Heart left ventricle (tissue), 16 donors: ENCODE results near the gene NANP. TPM values are rescaled to one million over a fixed set of nuclear protein-coding genes. Genes with fewer than 3 reads are reported as not detected.

Source experiments
- ATAC-seq, 4 donors: fragments of 200-7000 bp; cut with Tn5 transposase; one replicate each; pipeline ENCODE4 v1.9.1; 2020 to 2022; ENCODE audit warnings: moderate library complexity in 4 of 4, mild to moderate bottlenecking in 3 of 4, moderate number of reproducible peaks in 1 of 4
- DNase-seq, 5 donors: peaks; one replicate each; pipeline ENCODE4 v3.0.0-alpha.2; 2020
- H3K27ac ChIP-seq, 12 donors: fragments of 200-600 bp; sonication (generic) in 4 of 12; one replicate each; pipeline versions ENCODE4 v1.5.0 to v1.8.0; 2016 to 2022; ENCODE audit warnings: mild to moderate bottlenecking in 2 of 12
- H3K27me3 ChIP-seq, 9 donors: fragments of 200-600 bp; sonication (generic) in 2 of 9; one replicate each; pipeline versions ENCODE4 v1.5.1 to v1.8.0; 2016 to 2022; ENCODE audit warnings: mild to moderate bottlenecking in 3 of 9
- H3K36me3 ChIP-seq, 9 donors: fragments of 200-600 bp; sonication (generic) in 2 of 9; one replicate each; pipeline versions ENCODE4 v1.5.0 to v1.8.0; 2018 to 2022; ENCODE audit warnings: mild to moderate bottlenecking in 2 of 9
- H3K4me1 ChIP-seq, 12 donors: fragments of 200-600 bp; sonication (generic) in 4 of 12; one replicate each; pipeline versions ENCODE4 v1.5.0 to v1.8.0; 2016 to 2022; ENCODE audit warnings: mild to moderate bottlenecking in 3 of 12
- H3K4me3 ChIP-seq, 12 donors: fragments of 200-600 bp; sonication (generic) in 4 of 12; one replicate each; pipeline versions ENCODE4 v1.5.0 to v1.8.0; 2017 to 2022; ENCODE audit warnings: mild to moderate bottlenecking in 9 of 12, moderate library complexity in 4 of 12
- H3K9me3 ChIP-seq, 12 donors: fragments of 200-600 bp; sonication (generic) in 4 of 12; one replicate each; pipeline versions ENCODE4 v1.5.0 to v1.8.0; 2016 to 2022; ENCODE audit warnings: mild to moderate bottlenecking in 1 of 12
- CTCF ChIP-seq, 12 donors: fragments of 200-600 bp; sonication (generic) in 4 of 12; IDR thresholded peaks; one replicate each; pipeline versions ENCODE4 v1.5.0 to v1.8.0; 2018 to 2022; ENCODE audit warnings: antibody characterized with exemption in 12 of 12, mild to moderate bottlenecking in 5 of 12
- POLR2A ChIP-seq, 2 donors: fragments of 450-650 bp; IDR thresholded peaks; one replicate each; pipeline ENCODE4 v1.6.1; 2017; ENCODE audit warnings: antibody characterized with exemption in 2 of 2, mild to moderate bottlenecking in 2 of 2, moderate library complexity in 2 of 2
- WGBS, 4 donors: extraction: QIAGEN DNeasy Blood & Tissue Kit in 2 of 4; methylation state at CpG; one replicate each; pipeline versions ENCODE4 v1.1.5 to v1.1.7; 2013 to 2018; 5-methylcytosine and 5-hydroxymethylcytosine counted together
- intact Hi-C, 10 donors: fragments of 100-400 bp; cut with DNase I; formaldehyde crosslinking; loops; one replicate each; pipeline versions ENCODE4 v1.11.1 to v1.14.2; 2022
- polyA plus RNA-seq, 2 donors: library from polyadenylated mRNA; stranded (reverse); fragments of 200-250 nt; gene quantifications; one replicate each; pipeline ENCODE4 v1.2.3, GENCODE V29; 2013
- total RNA-seq, 9 donors: library from RNA; depleted of rRNA in 2 of 9; stranded (reverse); fragments of >200 nt in 2 of 9; fragmentation: NEBNext Ultra II Directional in 3 of 9; extraction: Animal tissue kit (Norgen Biotek cat#: 25700) in 3 of 9; gene quantifications; one replicate each; pipeline versions ENCODE4 v1.1.0 to v1.2.4, GENCODE V29; 2016 to 2023
- donor health status: ischemic (EF 13 %, LVEDD 7.1; RV severe dilation, severe dysfunction).
- donor health status: healthy with polysubstance abuse.
- donor health status: DM: no; HTN: yes; CAD: no.
- donor health status: DM: no; HTN: no; CAD: no.
- donor health status: ischemic (EF 25% LVEDD 6.9; RV normal size, moderate dysfunction).
- donor health status: ischemic (EF 25% LVEDD 5.7; RV mildly dilated, moderate dysfunction).
- donor health status: healthy.
- donor health status: DM: yes; HTN: yes; CAD: no.
- donor health status: ischemic (EF 35%, LVEDD 5.7; RV mildly dilated, moderate dysfunction).
- donor health status: nonischemic (EF 11% LVEDD 7.7; RV severe dilation, severe dysfunction).
- donor health status: DM: yes; HTN: yes; CAD: no.
- donor health status: PGD.
- donor health status: ischemic (EF 29% LVEDD 5.4; RV normal size, mild dysfunction).
- donor health status: nonischemic (EF 23%, LVEDD 6.1; RV moderate dilation, normal function).

The NANP gene
- total and polyA plus RNA-seq, 11 donors = 1.8 to 5.2 (median 3.1) TPM

GRCh38 chr20:25580711-25581110 is 43.1 kb downstream of the NANP start:
- no peaks in the 10 kb centered on the region for H3K36me3 ChIP-seq
- intact Hi-C loops = no loop called here
- H3K27ac ChIP-seq = no peak overlapping the region
- no peak overlapping the region for H3K4me3 ChIP-seq
- TF ChIP-seq POLR2A (IDR thresholded peaks at IDR 0.05) (no peak), CTCF (IDR thresholded peaks at IDR 0.05) (no peak)
- no peaks in the 10 kb centered on the region for H3K9me3 ChIP-seq
- ATAC-seq (no peak), DNase-seq (no peak)
- peaks cover 0 to 14% (median 1%) of the 10 kb centered on the region in 12 donors for H3K4me1 ChIP-seq
- peaks cover 0 to 31% (median 8%) of the 10 kb centered on the region in 9 donors for H3K27me3 ChIP-seq
- 45 to 69% (median 62%) methylated on average over 4 of the region's 4 CpGs for WGBS, 4 donors

- intact Hi-C loops = no loop called here
- no peak overlapping the region for H3K4me3 ChIP-seq
- peaks cover 0 to 17% (median 3%) of the 10 kb centered on the region in 9 donors for H3K27me3 ChIP-seq
- TF ChIP-seq POLR2A (IDR thresholded peaks at IDR 0.05) (no peak), CTCF (IDR thresholded peaks at IDR 0.05) (no peak)
- H3K9me3 ChIP-seq = no peaks in the 10 kb centered on the region
- no peak for DNase-seq
- H3K4me1 ChIP-seq = peaks cover 0 to 3% (median 0%) of the 10 kb centered on the region in 12 donors
- ATAC-seq = no peak
- H3K36me3 ChIP-seq = no peaks in the 10 kb centered on the region
- H3K27ac ChIP-seq = no peak overlapping the region
- 73 to 79% (median 78%) methylated on average over 9 to 11 of the region's 11 CpGs for WGBS, 4 donors
Observed at GRCh38 chr20:25579081-25579770, 44.6 kb downstream of the NANP start.

GRCh38 chr20:25576783-25577530 is 46.9 kb downstream of the NANP start:
- peaks cover 0 to 5% (median 0%) of the 10 kb centered on the region in 9 donors for H3K27me3 ChIP-seq
- 77 to 86% (median 83%) methylated on average over 15 to 16 of the region's 16 CpGs for WGBS, 4 donors
- DNase-seq (no peak), ATAC-seq (no peak)
- no peak overlapping the region for H3K4me3 ChIP-seq
- H3K9me3 ChIP-seq = no peaks in the 10 kb centered on the region
- TF ChIP-seq POLR2A (IDR thresholded peaks at IDR 0.05) (no peak), CTCF (IDR thresholded peaks at IDR 0.05) (no peak)
- intact Hi-C loops = no loop called here
- H3K4me1 ChIP-seq = no peaks in the 10 kb centered on the region
- H3K27ac ChIP-seq = no peak overlapping the region
- H3K36me3 ChIP-seq = no peaks in the 10 kb centered on the region

DNA sequence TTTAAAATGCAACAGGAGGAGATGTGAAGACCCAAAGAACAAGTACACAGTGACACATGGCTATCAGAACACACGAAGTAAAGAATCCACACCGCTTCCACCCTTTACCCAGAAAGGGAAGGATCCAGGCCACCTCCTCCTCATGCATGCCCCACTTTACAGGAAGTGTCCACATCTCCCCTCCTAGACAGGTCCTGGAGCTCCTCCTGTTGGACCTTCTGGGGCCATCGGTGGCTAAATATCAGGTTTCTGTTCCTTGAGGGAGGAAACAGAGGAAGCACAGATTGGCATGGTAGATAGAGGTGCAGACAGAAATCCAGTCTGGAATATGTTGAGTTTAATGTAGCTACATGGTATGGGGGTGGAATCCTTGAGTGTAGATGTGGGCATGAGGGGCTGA is 49.4 kb downstream of the NANP start:
- H3K36me3 ChIP-seq = no peaks in the 10 kb centered on the region
- H3K27me3 ChIP-seq = no peaks in the 10 kb centered on the region
- intact Hi-C loops = no loop called here
- ATAC-seq = no peak
- H3K4me3 ChIP-seq = no peak overlapping the region
- WGBS, 4 donors = 59 to 70% (median 65%) methylated on average over 3 of the region's 3 CpGs
- H3K9me3 ChIP-seq = no peaks in the 10 kb centered on the region
- no peaks in the 10 kb centered on the region for H3K4me1 ChIP-seq
- H3K27ac ChIP-seq = no peak overlapping the region
- DNase-seq = no peak
- TF ChIP-seq POLR2A (IDR thresholded peaks at IDR 0.05) (no peak), CTCF (IDR thresholded peaks at IDR 0.05) (no peak)
